Ovary (tissue), 9 donors: ENCODE results near the gene SLC25A29. TPM values are rescaled to one million over a fixed set of nuclear protein-coding genes. Genes with fewer than 3 reads are reported as not detected.
"Not testable (repeated sequence)": the region's sequence is repeated elsewhere in the genome, so short reads cannot be mapped to it uniquely, and the experiment has no call there.

ENCODE experiments used
- DNase-seq, 5 donors: peaks; one replicate each; pipeline ENCODE4 v3.0.0-alpha.2; 2019 to 2020
- H3K27ac ChIP-seq, 2 donors: fragments of 200-600 bp; one replicate each; pipeline versions ENCODE4 v1.5.1 to v1.8.0; 2019 to 2022
- H3K27me3 ChIP-seq: fragments of 200-600 bp; one replicate; pipeline ENCODE4 v1.8.0; 2022
- H3K36me3 ChIP-seq: fragments of 200-600 bp; sonication (generic); one replicate; pipeline ENCODE4 v1.5.1; 2019
- H3K4me1 ChIP-seq: one replicate; pipeline ENCODE4 v1.8.1; 2013; ENCODE audit warnings: mild to moderate bottlenecking, moderate library complexity; ENCODE audit not compliant: insufficient read depth
- H3K4me3 ChIP-seq: fragments of 200-600 bp; sonication (generic); one replicate; pipeline ENCODE4 v1.5.1; 2017
- H3K9me3 ChIP-seq, 2 donors: fragments of 200-600 bp in 1 of 2; sonication (generic) in 1 of 2; one replicate each; pipeline versions ENCODE4 v1.5.1 to v1.8.1; 2013 to 2019; ENCODE audit warnings: mild to moderate bottlenecking in 1 of 2, moderate library complexity in 1 of 2
- CTCF ChIP-seq, 3 donors: fragments of 450-650 bp in 2 of 3; fragments of 200-600 bp in 1 of 3; IDR thresholded peaks; one replicate each; pipeline versions ENCODE4 v1.5.1 to v1.8.0; 2016 to 2022; ENCODE audit warnings: antibody characterized with exemption in 3 of 3, mild to moderate bottlenecking in 1 of 3
- EP300 ChIP-seq: sonication (generic); formaldehyde crosslinking; IDR thresholded peaks from one replicate; pipeline ENCODE4 v1.6.1; 2017; ENCODE audit warnings: antibody characterized with exemption
- POLR2A ChIP-seq: fragments of 450-650 bp; IDR thresholded peaks from one replicate; pipeline ENCODE4 v1.6.1; 2017; ENCODE audit warnings: antibody characterized with exemption, mild to moderate bottlenecking, moderate library complexity
- WGBS, 3 donors: extraction: QIAGEN DNeasy Blood & Tissue Kit in 1 of 3; methylation state at CpG; one replicate each; pipeline versions ENCODE4 v1.1.5 to v1.1.7; 2013 to 2017; 5-methylcytosine and 5-hydroxymethylcytosine counted together
- intact Hi-C, 4 donors: fragments of 100-400 bp; cut with DNase I; formaldehyde crosslinking; loops; one replicate each; pipeline versions ENCODE4 v1.11.0 to v1.15.1; 2022 to 2023
- polyA plus RNA-seq, 2 donors: library from polyadenylated mRNA; stranded (reverse); fragments of 200-250 nt in 1 of 2; fragments of 350-450 nt in 1 of 2; fragmentation: Illumina TruSeq in 1 of 2; extraction: RNeasy Lipid Tissue Mini Kit (QIAGEN cat#74804) in 1 of 2; gene quantifications; one replicate each; pipeline ENCODE4 v1.2.3, GENCODE V29; 2013 to 2014
- total RNA-seq, 7 donors: library from RNA; depleted of rRNA in 2 of 7; stranded (reverse); fragments of >200 nt in 2 of 7; fragmentation: NEBNext Ultra II Directional in 3 of 7; extraction: Animal tissue kit (Norgen Biotek cat#: 25700) in 3 of 7; gene quantifications; one replicate each; pipeline versions ENCODE4 v1.1.0 to v1.2.4, GENCODE V29; 2016 to 2023
- donor health status: DM: no; HTN: no; CAD: no; lungs with moderate emphysema.
- donor health status: DM: no; HTN: no; CAD: no.
- donor health status: Bipolar disorder and iron deficiency.
- donor health status: DM: yes; HTN: yes; CAD: no.
- donor health status: DM: no; HTN: no; CAD: no.
- donor health status: DM: yes; HTN: yes; CAD: no.

Gene SLC25A29
- total and polyA plus RNA-seq, 9 donors: 9.1 to 177 (median 69.9) TPM

GRCh38 chr14:100313464-100314230 is 7.4 kb upstream of the SLC25A29 start:
- no peaks in the 10 kb centered on the region for H3K27me3 ChIP-seq
- H3K4me3 ChIP-seq: no peak overlapping the region
- H3K9me3 ChIP-seq: no peaks in the 10 kb centered on the region
- no peaks in the 10 kb centered on the region for H3K4me1 ChIP-seq
- TF ChIP-seq POLR2A: no peak
- TF ChIP-seq EP300: no peak
- TF ChIP-seq CTCF (IDR thresholded peaks at IDR 0.05): no peak
- no peak for DNase-seq
- no peak overlapping the region for H3K27ac ChIP-seq
- no peaks in the 10 kb centered on the region for H3K36me3 ChIP-seq
- WGBS, 3 donors: 62 to 73% (median 73%) methylated on average over 25 to 26 of the region's 26 CpGs
- intact Hi-C loops: loop anchor here in 1 of 4 donors (5.0 kb wide), 1 partner anchor 71 kb away; no protein-coding TSS in a partner anchor

GRCh38 chr14:100312877-100313400 is 6.7 kb upstream of the SLC25A29 start:
- no peak for DNase-seq
- Histone ChIP-seq H3K36me3 (no peaks in the 10 kb centered on the region), H3K4me1 (no peaks in the 10 kb centered on the region), H3K27me3 (no peaks in the 10 kb centered on the region), H3K4me3 (no peak overlapping the region), H3K27ac (no peak overlapping the region), H3K9me3 (no peaks in the 10 kb centered on the region)
- WGBS, 3 donors: 43 to 58% (median 47%) methylated on average over 10 of the region's 10 CpGs
- no peak for TF ChIP-seq CTCF (IDR thresholded peaks at IDR 0.05)
- no peak for TF ChIP-seq EP300
- no peak for TF ChIP-seq POLR2A
- intact Hi-C loops: loop anchor here in 1 of 4 donors (5.0 kb wide), 1 partner anchor 71 kb away; no protein-coding TSS in a partner anchor

- not testable (repeated sequence) for DNase-seq, H3K9me3 ChIP-seq, H3K27me3 ChIP-seq, H3K4me1 ChIP-seq, H3K27ac ChIP-seq, H3K36me3 ChIP-seq, H3K4me3 ChIP-seq
- intact Hi-C loops: loop anchor here in 1 of 4 donors (5.0 kb wide), 1 partner anchor 70 kb away; no protein-coding TSS in a partner anchor
- WGBS, 3 donors: 12 to 18% (median 17%) methylated on average over 18 of the region's 18 CpGs
Measured at GRCh38 chr14:100312110-100312876, 6.0 kb upstream of the SLC25A29 start.

GRCh38 chr14:100309028-100309737 is 2.9 kb upstream of the SLC25A29 start:
- intact Hi-C loops: loop anchor here in 2 of 4 donors (5.0 kb wide), 1 partner anchor 68 kb away; the partner anchor contains the start of gene WDR25 (in 2 of the 2)
- H3K9me3 ChIP-seq: no peaks in the 10 kb centered on the region
- no peak overlapping the region for H3K4me3 ChIP-seq
- DNase-seq: no peak
- WGBS, 3 donors: 51 to 60% (median 51%) methylated on average over 8 of the region's 8 CpGs
- H3K27me3 ChIP-seq: no peaks in the 10 kb centered on the region
- H3K27ac ChIP-seq: no peak overlapping the region
- H3K36me3 ChIP-seq: no peaks in the 10 kb centered on the region
- peaks cover 4% of the 10 kb centered on the region for H3K4me1 ChIP-seq
- no peak for TF ChIP-seq EP300
- TF ChIP-seq CTCF (IDR thresholded peaks at IDR 0.05): no peak
- TF ChIP-seq POLR2A: no peak

GRCh38 chr14:100308427-100308792 is 2.2 kb upstream of the SLC25A29 start:
- not testable (repeated sequence) for H3K4me3 ChIP-seq, H3K27me3 ChIP-seq, H3K27ac ChIP-seq, DNase-seq, H3K4me1 ChIP-seq, H3K36me3 ChIP-seq, H3K9me3 ChIP-seq
- WGBS, 3 donors: 69 to 81% (median 77%) methylated on average over 6 of the region's 6 CpGs
- intact Hi-C loops: loop anchor here in 2 of 4 donors (5.0 kb wide), 1 partner anchor 69 kb away; the partner anchor contains the start of gene WDR25 (in 2 of the 2)
